HG02840 (cell line): ENCODE results near the gene ACSS3.
"Not testable (repeated sequence)": the region's sequence is repeated elsewhere in the genome, so short reads cannot be mapped to it uniquely, and the experiment has no call there.

Experiments
- ATAC-seq: cut with Tn5 transposase; IDR thresholded peaks from one replicate; pipeline ENCODE4 v1.9.1; 2021; ENCODE audit warnings: mild to moderate bottlenecking, moderate library complexity, moderate number of reproducible peaks; ENCODE audit not compliant: unreplicated experiment, low FRiP score

Gene ACSS3, protein sequence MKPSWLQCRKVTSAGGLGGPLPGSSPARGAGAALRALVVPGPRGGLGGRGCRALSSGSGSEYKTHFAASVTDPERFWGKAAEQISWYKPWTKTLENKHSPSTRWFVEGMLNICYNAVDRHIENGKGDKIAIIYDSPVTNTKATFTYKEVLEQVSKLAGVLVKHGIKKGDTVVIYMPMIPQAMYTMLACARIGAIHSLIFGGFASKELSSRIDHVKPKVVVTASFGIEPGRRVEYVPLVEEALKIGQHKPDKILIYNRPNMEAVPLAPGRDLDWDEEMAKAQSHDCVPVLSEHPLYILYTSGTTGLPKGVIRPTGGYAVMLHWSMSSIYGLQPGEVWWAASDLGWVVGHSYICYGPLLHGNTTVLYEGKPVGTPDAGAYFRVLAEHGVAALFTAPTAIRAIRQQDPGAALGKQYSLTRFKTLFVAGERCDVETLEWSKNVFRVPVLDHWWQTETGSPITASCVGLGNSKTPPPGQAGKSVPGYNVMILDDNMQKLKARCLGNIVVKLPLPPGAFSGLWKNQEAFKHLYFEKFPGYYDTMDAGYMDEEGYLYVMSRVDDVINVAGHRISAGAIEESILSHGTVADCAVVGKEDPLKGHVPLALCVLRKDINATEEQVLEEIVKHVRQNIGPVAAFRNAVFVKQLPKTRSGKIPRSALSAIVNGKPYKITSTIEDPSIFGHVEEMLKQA

DNA sequence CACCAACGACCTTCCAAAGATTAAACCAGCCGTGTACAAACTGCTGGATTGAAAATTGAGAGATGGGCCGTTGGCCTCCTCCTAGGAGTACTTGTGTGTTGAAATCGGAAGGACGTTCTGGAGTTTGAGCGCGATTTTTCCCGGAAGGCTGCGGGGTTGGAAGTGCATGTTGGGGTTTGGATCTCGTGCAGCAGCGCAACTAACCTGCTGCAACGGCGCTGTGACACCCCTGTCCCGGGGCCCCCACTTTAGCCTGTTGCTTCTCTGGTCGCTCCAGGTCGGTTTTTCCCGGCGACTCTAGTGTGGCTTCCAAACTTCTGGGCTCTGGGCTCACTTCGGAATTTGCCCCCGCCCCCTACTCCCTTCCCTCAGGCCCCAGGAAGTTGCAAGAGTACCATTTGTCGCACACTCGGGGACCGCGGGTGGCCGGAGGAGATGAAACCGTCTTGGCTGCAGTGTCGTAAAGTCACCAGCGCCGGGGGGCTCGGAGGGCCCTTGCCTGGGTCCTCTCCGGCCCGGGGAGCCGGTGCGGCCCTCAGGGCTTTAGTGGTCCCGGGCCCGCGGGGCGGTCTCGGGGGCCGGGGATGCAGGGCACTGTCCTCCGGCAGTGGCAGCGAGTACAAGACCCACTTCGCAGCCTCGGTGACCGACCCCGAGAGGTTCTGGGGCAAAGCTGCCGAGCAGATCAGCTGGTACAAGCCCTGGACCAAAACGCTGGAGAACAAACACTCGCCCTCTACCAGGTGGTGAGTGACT is at the start of gene ACSS3:
TSS of gene ACSS3 (plus strand) at position 394 of the 756 bp plus-strand sequence. CDS start at position 436, 42 bp downstream.
- no peak for ATAC-seq

DNA sequence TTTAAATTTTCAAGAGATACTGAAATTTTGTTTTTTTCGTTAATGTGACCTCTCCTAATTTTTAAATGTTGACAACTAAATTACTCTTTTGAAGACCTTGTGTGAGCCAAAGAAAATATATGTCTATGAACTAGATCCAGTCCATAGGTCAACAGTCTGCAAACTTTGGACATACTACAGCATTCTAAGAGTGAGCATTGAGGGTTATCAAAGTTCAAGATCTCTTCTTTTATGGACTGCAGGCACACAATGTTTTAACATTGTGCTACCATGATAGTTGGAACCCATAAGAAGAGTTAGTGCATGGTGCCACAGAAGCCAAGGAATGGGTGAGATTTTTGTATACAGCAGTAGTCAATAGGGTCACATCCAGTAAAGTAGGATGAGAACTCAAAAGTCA is 43.0 kb upstream of the ACSS3 start:
- no peak for ATAC-seq

DNA sequence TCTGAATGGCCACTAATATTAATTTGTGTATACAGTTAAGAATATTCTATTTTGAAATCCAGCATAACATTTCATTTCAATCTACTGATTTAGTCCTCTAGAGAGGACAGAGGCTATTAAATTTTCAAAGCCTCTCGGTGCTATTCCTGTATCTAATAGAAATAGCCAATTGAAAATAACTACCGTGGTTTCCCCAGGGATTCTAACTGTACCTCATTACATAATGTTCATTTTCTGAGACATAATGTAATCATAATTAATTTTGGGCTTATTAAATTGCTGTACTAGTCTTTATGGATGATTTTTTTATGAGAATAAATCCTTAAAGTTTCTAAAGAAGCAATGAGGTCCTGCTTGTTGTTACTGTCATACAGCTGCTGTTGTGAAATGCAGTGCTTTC is 38.6 kb upstream of the ACSS3 start:
- ATAC-seq: no peak

DNA sequence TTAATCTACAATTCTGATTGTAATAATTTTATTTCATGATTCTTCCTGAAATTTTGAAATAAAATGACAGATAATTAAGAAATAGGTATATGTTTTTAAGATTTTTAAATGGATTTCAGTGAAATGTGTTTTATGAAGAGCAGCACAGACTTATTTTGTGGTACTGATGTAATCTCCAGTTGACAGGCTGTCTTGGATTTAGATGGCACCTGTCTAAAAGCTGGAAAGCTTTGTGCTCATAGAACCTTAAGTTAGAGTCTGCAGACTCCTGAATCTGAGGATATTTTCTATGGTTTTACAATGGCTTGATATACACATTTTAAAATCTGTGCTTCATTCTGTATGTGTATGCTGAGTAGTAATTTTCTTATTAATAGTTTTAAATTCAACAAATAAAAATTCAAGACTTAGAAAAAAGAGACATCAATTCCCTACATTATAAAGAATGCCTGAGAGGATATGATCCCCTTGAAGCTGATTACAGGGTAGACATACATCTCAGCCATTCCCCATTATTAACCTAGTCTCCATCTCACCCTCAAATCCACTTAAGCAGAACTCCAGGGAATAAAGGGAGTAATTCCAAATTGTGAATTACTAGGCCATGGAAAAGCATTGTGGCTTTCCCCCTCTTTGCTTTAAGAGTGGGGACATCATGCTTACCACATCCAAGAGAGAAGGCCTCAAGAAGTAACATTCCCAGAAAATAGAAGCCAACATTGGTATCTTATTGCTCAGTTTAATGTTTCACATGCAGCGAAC is 33.7 kb upstream of the ACSS3 start:
- no peak for ATAC-seq

DNA sequence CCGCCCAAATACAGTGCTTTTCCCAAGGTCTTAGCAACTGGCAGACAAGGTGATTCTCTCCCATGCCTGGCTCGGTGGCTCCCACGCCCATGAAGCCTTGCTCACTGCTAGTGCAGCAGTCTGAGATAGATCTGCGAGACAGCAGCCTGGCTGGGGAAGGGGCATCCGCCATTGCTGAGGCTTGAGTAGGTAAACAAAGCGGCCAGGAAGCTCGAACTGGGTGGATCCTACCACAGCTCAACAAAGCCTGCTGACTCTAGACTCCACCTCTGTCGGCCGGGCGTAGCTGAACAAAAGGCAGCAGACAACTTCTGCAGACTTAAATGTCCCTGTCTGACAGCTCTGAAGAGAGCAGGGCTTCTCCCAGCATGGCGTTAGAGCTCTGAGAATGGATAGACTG is 12.9 kb upstream of the ACSS3 start:
- ATAC-seq: not testable (repeated sequence)

DNA sequence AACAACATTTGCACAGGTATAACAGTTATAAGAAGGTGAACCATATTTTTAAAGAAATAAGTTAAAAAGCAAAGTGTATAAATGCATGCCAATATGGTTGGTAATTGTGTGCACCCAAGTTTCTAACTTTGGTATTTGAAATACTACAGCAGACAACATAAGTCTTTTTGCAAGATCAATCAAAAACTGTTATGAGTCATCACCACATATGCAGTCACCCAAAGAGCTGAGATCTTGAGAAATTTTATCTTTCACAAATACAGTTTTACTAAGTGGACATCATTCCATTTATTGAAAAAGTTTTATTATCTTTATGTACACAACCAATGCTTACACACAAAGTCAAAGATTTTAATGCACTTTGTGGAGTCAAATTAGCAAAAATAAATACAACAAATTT is 7.0 kb upstream of the ACSS3 start:
- ATAC-seq: no peak

DNA sequence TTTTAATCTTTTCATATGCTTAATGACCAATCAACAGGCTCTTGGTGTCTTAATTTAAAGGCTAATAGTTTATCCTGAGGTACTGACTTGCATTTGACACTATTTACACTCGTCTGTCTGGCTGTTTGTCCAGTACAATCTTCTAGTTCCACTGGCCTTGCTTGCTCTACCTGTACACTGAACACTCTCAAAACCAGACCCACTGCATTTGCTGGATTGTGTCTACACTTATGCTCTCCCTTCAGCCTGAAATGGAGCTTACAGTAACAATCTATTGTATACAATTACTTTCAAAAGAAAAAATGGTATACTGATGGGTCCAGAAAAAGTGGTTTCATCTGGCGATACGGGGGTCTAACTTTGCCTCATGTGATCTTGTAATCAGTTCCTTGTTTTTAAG is 2.3 kb upstream of the ACSS3 start:
- ATAC-seq: no peak

DNA sequence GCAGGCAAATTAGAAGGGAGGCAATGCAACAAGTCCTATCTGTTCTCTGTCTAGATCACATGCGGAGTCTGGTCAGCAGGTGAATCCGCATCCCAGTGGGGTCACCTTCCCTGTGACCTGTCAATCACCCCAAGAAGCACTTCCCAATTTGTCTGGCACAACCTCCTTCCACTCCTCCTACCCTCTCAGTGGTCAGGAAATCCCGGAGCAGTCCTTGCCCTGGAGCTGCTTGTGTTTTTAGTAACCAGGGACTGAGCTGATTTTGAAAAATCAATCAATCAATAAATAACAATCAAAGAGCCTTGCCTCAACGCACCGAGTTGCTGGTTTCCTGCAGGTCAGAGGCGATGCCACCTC is 572 bp upstream of the ACSS3 start:
- no peak for ATAC-seq

DNA sequence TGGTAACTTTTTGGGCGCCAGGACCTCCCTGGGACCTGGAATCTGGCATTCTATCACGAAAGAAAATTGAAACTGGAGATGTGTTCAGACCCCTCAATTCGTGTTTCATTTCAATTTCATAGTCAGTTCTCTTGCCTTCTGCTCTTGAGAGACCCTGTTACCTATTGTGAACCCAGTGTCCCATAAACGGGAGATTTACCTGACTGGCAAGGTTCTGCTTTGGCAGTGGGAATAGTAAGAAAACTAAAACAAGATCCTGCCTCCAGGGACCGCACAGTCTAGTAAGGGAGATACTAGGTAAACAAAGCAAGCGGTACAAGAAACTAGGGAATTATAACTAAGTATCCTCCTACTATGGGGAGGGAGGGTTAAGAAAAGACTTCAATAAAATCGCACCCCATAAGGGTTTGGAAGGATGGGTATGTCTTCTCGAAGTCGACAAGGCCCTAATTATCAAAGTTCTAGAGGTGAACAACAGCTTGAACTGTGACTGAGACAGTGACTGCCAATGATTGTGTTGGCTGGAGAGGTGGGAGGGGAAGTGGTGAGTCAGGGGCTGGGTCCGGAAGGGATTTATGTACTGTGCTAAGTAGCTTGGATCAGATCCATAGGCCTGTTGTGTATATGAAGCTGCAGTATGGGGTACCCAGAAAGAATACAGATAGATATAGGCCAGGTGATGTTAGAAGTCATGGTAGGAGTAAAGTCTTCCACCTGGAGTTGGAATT is 754 bp downstream of the ACSS3 start:
- no peak for ATAC-seq

DNA sequence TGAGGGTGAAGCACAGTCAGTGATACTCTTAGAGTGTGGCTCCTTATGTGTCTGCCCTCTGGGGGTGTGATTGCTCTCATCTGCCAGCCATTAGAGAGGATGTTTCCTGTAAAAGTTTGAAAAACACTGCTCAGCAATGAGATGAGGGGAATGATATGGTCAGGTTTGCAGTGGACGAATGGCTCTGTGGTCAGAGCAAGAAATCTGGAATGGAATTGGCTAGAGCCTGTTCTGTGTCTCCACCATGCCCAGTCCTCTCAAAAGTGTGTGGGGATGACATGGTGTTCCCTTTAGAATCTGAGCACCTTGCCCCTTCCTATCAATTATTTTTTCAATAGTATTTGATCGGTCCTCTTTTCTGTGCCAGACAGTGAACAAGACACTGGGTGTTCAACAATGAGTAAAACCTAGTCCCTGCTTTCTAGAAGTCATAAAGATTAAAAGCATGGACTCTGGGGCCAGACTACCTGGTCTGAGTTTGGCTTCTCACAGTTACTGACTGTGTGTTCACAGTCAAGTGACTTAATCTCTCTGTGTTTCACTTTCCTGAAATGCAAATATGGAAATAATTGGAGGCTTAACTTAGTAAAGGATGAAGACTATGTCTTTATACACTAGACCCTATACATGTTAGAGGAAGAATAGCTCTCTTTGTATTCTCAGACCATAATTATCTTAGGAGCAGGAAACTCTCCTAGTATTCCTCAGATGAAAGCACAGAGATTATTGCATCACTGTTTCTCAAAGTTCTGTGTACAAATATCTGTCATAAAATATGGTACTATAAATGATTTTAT is 1.6 kb downstream of the ACSS3 start:
- no peak for ATAC-seq

DNA sequence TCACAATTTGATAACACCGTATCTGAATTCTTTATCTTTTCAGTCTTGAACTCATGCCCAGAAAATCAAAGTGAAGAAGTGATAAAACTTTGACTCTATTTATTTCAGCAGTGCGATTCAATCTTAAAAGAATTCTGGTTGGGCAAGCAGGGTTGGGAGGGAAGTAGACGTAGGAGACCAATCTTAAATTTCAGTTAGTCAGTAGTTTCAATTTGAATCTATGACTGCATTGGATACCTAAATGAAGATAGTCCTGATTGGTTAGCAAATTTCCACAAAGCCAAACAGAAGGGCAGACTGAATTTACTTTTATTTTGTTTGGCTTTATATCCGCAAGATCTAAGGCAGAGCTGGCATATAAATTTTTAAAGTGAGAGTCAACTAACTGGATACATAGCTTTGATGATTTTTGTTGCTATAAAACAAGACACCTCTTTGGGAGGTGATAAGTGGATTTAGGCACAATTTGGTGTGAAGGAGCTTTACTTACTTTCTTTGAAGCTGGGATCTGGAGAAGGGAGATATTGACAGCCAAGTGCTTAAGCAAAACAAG is 2.6 kb downstream of the ACSS3 start:
- ATAC-seq: no peak

DNA sequence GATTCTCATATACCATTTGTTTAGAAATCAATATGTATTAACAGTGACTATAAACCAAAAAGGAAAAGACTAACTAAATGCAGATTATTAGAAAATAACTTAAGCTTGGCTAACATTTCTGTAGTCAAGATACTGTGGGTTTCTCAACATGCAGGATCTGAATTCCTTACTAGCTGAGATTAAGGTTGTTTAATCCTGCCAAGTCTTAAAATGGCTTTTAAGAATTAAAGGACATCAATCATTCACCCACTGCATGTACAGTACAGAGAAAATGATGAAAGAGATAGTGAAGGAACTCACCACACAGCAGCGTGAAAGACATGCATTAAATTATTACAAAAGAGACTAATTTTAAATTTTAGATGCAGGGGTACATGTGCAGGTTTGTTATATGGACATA is 3.8 kb downstream of the ACSS3 start:
- no peak for ATAC-seq

DNA sequence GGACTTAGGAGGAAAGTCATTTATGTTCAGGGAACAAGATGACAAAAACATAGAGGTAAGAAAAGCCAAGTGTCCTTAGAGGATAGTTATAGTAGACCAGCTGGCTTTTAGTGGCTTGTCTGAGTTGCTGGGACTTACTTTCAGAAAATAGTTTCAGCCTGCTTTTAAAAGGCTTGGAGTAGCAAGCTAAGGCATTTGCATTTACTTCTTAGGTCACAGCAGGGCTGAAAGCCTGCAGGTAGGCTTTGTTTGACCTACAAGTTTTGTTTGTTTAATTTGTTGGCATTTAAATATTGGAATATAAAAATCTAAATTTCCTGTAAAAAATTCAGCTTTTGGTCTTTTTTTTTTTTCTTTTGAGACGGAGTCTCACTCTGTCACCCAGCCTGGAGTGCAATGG is 5.1 kb downstream of the ACSS3 start:
- no peak for ATAC-seq

DNA sequence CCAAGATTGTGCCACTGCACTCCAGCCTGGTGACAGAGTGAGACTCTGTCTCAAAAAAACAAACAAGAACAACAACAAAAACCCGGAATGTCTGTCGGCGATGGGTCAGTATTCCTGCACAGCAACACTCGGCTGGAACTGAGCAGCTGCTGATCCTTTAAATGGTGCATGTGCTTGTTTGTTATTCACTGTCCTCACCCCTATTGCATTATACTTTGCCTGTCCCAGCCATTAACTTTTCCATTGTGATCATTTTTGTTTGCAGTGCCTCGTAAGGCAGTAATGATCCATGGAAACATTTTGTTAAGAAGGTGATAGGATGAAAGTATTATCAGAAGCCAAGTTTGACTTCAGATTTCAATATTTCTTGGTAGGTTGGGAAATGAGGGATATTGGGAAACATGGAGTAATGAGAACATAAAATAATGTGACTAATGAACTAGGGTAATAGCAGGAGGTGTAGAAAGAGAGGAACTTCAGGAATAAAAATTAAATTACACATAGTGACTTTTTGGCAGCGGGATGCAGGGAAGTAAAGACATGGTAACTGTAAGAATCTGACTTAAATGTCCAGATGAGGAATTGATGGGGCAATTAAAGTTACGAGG is 6.1 kb downstream of the ACSS3 start:
- no peak for ATAC-seq

DNA sequence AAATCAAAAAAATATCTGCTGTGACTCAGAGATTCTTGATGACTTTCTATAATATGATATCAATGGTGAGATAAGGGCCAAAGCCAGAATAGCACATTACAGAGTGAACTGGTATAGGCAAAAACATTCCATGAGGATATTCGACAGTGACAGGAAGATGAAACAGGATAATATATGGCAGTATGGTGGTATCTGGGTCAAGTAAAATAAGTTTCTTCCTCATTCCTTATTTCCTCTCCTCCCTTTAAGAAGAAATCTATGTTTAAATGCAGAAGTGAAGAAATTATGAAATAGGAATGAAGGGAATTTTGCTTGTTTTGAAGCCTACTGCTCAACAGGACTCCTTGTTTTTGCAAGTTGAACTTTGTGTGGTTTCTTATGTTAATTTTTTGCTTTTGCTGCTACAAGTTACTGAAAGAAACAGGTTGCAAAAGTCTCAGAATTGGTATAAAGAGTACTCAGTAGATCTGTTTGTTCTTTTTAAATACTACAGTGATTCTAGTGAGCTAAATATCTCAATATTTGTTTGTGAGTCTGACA is 7.0 kb downstream of the ACSS3 start:
- no peak for ATAC-seq

DNA sequence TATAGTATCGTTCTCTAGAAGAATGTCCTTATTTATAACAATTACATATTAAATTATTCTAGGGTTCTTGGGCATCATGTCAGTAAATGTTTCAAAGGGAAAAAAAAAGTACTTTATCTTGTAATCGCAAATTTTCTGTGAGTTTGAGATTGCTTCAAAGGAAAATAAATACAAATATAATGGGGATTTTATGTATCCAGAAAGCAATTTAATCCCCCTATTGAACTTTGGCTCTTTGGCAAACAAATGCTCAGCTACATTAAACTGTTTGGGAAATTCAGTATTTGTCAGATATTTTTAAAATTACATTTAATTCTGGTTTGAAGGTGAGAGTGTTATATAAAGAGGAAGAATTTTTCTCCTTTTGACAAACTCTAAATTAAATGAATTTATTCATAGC is 8.0 kb downstream of the ACSS3 start:
- no peak for ATAC-seq

DNA sequence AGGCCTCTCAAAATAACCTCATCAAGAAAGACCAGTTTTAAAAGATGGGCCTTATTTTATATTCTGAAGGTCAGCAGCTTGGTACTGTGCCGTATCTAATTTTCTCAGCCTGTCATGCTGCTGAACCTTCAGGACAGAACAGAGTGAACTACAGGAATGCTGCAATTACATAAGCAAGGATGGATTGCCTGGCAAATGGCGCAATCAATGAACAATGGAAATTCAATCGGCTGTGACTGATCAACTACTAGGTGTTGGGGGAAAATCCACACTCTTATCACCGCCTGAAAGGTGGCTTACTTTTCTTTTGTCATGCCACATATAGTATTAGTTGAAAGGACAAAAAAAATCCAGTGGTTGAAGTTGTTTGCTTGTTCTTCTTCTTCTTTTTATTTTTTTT is 8.5 kb downstream of the ACSS3 start:
- no peak for ATAC-seq

DNA sequence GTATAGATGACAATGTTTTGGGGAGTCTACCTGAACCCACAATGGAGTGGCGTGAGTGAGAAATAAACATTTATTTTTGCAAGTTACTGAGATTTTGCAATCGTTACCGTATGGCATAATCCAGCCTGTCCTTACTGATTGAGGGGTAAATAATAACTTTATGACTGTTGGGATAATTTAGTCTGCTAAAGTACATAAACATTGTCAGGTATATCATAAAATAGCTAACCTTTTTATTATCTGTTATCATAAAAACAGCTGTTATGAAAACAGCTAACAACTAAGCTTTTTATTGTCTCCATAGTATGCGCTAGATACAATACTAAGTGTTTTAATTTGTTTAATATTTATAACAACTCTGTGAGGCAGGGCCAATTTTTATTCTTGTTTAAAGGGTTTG is 10.3 kb downstream of the ACSS3 start:
- ATAC-seq: no peak
